HG02798 (cell line): Measurements from ENCODE around the gene PLCL1.

Experiments
- ATAC-seq: cut with Tn5 transposase; IDR thresholded peaks from one replicate; pipeline ENCODE4 v1.9.1; 2021; ENCODE audit warnings: mild to moderate bottlenecking; ENCODE audit not compliant: unreplicated experiment, poor library complexity

Gene PLCL1

GRCh38 chr2:197919487-197919886 lies 115.1 kb downstream of the PLCL1 start:
- ATAC-seq = no peak

- ATAC-seq = no peak
Measured at GRCh38 chr2:197920088-197920487, 115.7 kb downstream of the PLCL1 start.

- no peak for ATAC-seq
Measured at GRCh38 chr2:197920592-197921201, 116.3 kb downstream of the PLCL1 start.

- ATAC-seq = no peak
Measured at GRCh38 chr2:197924483-197924882, 120.1 kb downstream of the PLCL1 start.

GRCh38 chr2:197925204-197925603 lies 120.8 kb downstream of the PLCL1 start:
- no peak for ATAC-seq

- no peak for ATAC-seq
Measured at GRCh38 chr2:197925976-197926375, 121.6 kb downstream of the PLCL1 start.

GRCh38 chr2:197926673-197927072 lies 122.3 kb downstream of the PLCL1 start:
- no peak for ATAC-seq

GRCh38 chr2:197927994-197928393 lies 123.6 kb downstream of the PLCL1 start:
- ATAC-seq = no peak

GRCh38 chr2:197929008-197929885 lies 124.9 kb downstream of the PLCL1 start:
- ATAC-seq = no peak

GRCh38 chr2:197929886-197930227 lies 125.5 kb downstream of the PLCL1 start:
- ATAC-seq = no peak

- ATAC-seq = no peak
Measured at GRCh38 chr2:197930570-197931278, 126.3 kb downstream of the PLCL1 start.

- no peak for ATAC-seq
Measured at GRCh38 chr2:197931661-197932312, 127.4 kb downstream of the PLCL1 start.

- no peak for ATAC-seq
Measured at GRCh38 chr2:197932374-197932773, 128.0 kb downstream of the PLCL1 start.

GRCh38 chr2:197934261-197934933 lies 130.0 kb downstream of the PLCL1 start:
- no peak for ATAC-seq

- ATAC-seq = no peak
Measured at GRCh38 chr2:197934934-197935289, 130.5 kb downstream of the PLCL1 start.

- no peak for ATAC-seq
Measured at GRCh38 chr2:197937814-197938213, 133.4 kb downstream of the PLCL1 start.

GRCh38 chr2:197938555-197938954 lies 134.2 kb downstream of the PLCL1 start:
- ATAC-seq = no peak

GRCh38 chr2:197939787-197940186 lies 135.4 kb downstream of the PLCL1 start:
- no peak for ATAC-seq

GRCh38 chr2:197940382-197940781 lies 136.0 kb downstream of the PLCL1 start:
- ATAC-seq = no peak

- ATAC-seq = no peak
Measured at GRCh38 chr2:197941715-197942114, 137.3 kb downstream of the PLCL1 start.
